Esophagus muscularis mucosa (tissue), 3 donors: ENCODE data around the gene KRT78.

ENCODE experiments used
- CTCF ChIP-seq, 3 experiments: fragments of 200-600 bp in 2 of 3; fragments of 450-650 bp in 1 of 3; sonication (generic) in 2 of 3; IDR thresholded peaks; one replicate each; pipeline ENCODE4 v1.5.1; 2017 to 2019; ENCODE audit warnings: antibody characterized with exemption in 3 of 3, mild to moderate bottlenecking in 2 of 3, moderate library complexity in 1 of 3
- EP300 ChIP-seq: sonication (generic); formaldehyde crosslinking; IDR thresholded peaks from one replicate; pipeline ENCODE4 v1.6.1; 2017; ENCODE audit warnings: antibody characterized with exemption

GRCh38 chr12:52797529-52797894, 51.3 kb downstream of the KRT78 start:
- TF ChIP-seq CTCF (IDR thresholded peaks at IDR 0.05) (no peak), EP300 (no peak)
